ENCODE results near the gene ELFN2.

ELFN2 gene

DNA sequence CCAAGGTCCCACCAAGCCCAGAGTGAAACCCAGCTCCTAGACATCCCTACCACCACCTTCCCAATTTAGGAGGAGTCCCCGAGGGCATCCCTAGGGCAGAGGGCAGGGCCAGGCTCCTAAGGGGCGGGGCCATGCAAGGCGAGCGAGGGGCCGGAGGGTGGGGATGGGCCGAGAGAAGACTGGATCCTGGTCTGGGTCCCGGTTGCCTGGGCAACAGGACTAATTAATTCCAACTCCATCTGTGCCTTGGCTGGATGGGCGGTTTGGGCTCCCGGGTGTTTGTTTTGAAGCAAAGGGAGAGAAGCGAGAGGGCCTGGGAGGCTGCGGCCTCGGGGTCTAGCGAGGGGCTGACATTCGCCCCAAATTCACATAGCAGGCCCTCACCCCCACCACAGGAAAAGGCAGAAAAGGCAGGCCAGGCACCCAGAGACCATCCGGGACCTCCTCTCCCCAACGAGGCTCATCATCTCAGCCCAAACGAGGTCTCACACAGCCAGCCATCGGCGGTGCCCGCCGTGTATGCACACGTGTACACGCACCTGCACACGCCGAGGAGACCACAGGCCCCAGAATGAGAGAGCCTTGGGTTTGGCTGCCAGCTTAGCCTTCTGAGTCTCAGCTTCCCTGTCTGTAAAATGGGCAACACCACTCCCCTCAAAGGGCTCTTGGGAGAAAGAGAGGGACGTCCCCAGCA, 23.9 kb downstream of the ELFN2 start:
- Histone ChIP-seq H3K9ac (ENCODE audit: low read length) (no peak overlapping the region), H3K4me1 (ENCODE audit: control insufficient read depth in 1 of 2, insufficient read depth in 2 of 2, low read length in 2 of 2) (peaks cover 0 to 2% of the 10 kb centered on the region in 2 experiments), H3K4me2 (ENCODE audit: low read length) (no peak overlapping the region), H4K91ac (ENCODE audit: low read depth, low read length) (no peak overlapping the region), H3K4ac (ENCODE audit: low read depth, low read length) (no peak overlapping the region), H3K23ac (ENCODE audit: low read length) (no peak overlapping the region), H3K27ac (ENCODE audit: low read depth, low read length) (no peak overlapping the region), H2BK120ac (ENCODE audit: insufficient read depth, low read length, poor library complexity) (no peak overlapping the region), H3K79me2 (ENCODE audit: control insufficient read depth, insufficient read depth, low read length, poor library complexity) (no peaks in the 10 kb centered on the region), H3K79me1 (ENCODE audit: low read length) (no peaks in the 10 kb centered on the region), H3K14ac (ENCODE audit: low read length) (no peak overlapping the region), H2BK12ac (ENCODE audit: low read length) (no peak overlapping the region), H3K9me3 (ENCODE audit: insufficient read depth, low read depth, low read length) (no peaks in the 10 kb centered on the region), H3K18ac (ENCODE audit: low read length) (no peak overlapping the region), H2AK5ac (ENCODE audit: low read length) (no peak overlapping the region), H2AFZ (ENCODE audit: insufficient read depth, low read length, poor library complexity) (no peak overlapping the region), H4K8ac (ENCODE audit: low read depth, low read length) (no peak overlapping the region), H2BK5ac (ENCODE audit: low read depth, low read length, poor library complexity) (no peak overlapping the region), H3K4me3 (ENCODE audit: low read depth, low read length) (no peak overlapping the region), H3K27me3 (ENCODE audit: insufficient read depth, low read length) (no peaks in the 10 kb centered on the region), H4K12ac (ENCODE audit: low read depth, low read length) (no peak overlapping the region), H3K36me3 (ENCODE audit: control insufficient read depth in 1 of 2, insufficient read depth in 2 of 2, low read length in 2 of 2) (no peaks in the 10 kb centered on the region)
- WGBS (ENCODE audit: extremely low coverage, insufficient coverage, insufficient read length) = no CpG with 5 or more reads among the region's 26 CpGs
- DNase-seq = no peak

- Histone ChIP-seq H4K12ac (ENCODE audit: low read depth, low read length) (no peak overlapping the region), H4K91ac (ENCODE audit: low read depth, low read length) (no peak overlapping the region), H3K18ac (ENCODE audit: low read length) (no peak overlapping the region), H3K9me3 (ENCODE audit: insufficient read depth, low read depth, low read length) (peaks cover 2% of the 10 kb centered on the region), H3K27ac (ENCODE audit: low read depth, low read length) (no peak overlapping the region), H2BK120ac (ENCODE audit: insufficient read depth, low read length, poor library complexity) (no peak overlapping the region), H4K8ac (ENCODE audit: low read depth, low read length) (no peak overlapping the region), H3K4ac (ENCODE audit: low read depth, low read length) (no peak overlapping the region), H3K4me2 (ENCODE audit: low read length) (no peak overlapping the region), H2AFZ (ENCODE audit: insufficient read depth, low read length, poor library complexity) (no peak overlapping the region), H2BK5ac (ENCODE audit: low read depth, low read length, poor library complexity) (no peak overlapping the region), H3K9ac (ENCODE audit: low read length) (no peak overlapping the region), H3K14ac (ENCODE audit: low read length) (no peak overlapping the region), H3K4me3 (ENCODE audit: low read depth, low read length) (no peak overlapping the region), H3K79me2 (ENCODE audit: control insufficient read depth, insufficient read depth, low read length, poor library complexity) (no peaks in the 10 kb centered on the region), H3K79me1 (ENCODE audit: low read length) (no peaks in the 10 kb centered on the region), H3K4me1 (ENCODE audit: control insufficient read depth in 1 of 2, insufficient read depth in 2 of 2, low read length in 2 of 2) (peaks cover 0 to 2% of the 10 kb centered on the region in 2 experiments), H3K36me3 (ENCODE audit: control insufficient read depth in 1 of 2, insufficient read depth in 2 of 2, low read length in 2 of 2) (no peaks in the 10 kb centered on the region), H2BK12ac (ENCODE audit: low read length) (no peak overlapping the region), H3K23ac (ENCODE audit: low read length) (no peak overlapping the region), H2AK5ac (ENCODE audit: low read length) (no peak overlapping the region), H3K27me3 (ENCODE audit: insufficient read depth, low read length) (no peaks in the 10 kb centered on the region)
- no peak for DNase-seq
- no CpG with 5 or more reads among the region's 10 CpGs for WGBS (ENCODE audit: extremely low coverage, insufficient coverage, insufficient read length)
These were observed 25.1 kb downstream of the ELFN2 start for GRCh38 chr22:37402184-37402506.

DNA sequence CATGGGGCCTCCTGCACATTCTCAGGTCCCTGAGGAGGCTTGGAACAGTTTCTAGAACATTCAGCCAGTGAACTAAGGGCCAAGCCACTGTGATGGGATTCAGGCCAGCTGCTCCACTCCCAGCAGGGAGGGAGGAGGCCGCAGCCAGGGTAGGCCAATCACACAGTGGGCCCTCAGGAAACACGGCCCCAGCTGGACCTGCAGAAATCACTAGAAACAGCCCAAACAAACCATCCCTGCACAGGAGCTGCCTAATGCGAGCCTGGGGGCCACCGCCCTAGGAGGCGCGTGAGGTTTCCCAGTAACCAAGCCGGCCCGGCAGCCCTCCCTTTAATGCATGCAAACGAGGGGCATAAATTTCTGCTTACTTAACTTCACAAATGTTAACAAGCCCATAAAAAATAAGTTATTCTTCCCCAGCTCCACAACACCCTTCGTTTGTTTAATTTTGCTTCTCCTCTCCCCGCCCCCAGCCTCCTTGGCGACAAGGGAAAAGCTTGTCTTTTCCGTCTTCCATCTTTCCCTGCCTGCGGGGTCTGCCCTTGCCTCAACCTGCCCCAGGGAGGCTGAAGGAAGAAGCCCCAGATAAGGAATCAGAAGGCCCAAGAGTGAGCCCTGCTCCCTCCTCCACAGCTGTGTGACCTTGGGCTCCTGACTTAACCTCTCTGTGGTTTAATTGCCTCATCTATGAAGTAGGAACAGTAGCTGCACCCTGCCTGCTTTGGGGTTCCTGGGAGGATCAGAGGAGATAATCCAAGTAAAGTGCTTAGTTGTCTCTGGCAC, 25.7 kb downstream of the ELFN2 start:
- no peaks in the 10 kb centered on the region for H3K27me3 ChIP-seq (ENCODE audit: insufficient read depth, low read length)
- H2AK5ac ChIP-seq (ENCODE audit: low read length) = no peak overlapping the region
- no peak overlapping the region for H4K91ac ChIP-seq (ENCODE audit: low read depth, low read length)
- H3K27ac ChIP-seq (ENCODE audit: low read depth, low read length) = no peak overlapping the region
- WGBS (ENCODE audit: extremely low coverage, insufficient coverage, insufficient read length) = no CpG with 5 or more reads among the region's 14 CpGs
- no peak overlapping the region for H3K14ac ChIP-seq (ENCODE audit: low read length)
- H2BK120ac ChIP-seq (ENCODE audit: insufficient read depth, low read length, poor library complexity) = no peak overlapping the region
- no peaks in the 10 kb centered on the region for H3K79me2 ChIP-seq (ENCODE audit: control insufficient read depth, insufficient read depth, low read length, poor library complexity)
- H4K8ac ChIP-seq (ENCODE audit: low read depth, low read length) = no peak overlapping the region
- no peak overlapping the region for H4K12ac ChIP-seq (ENCODE audit: low read depth, low read length)
- peaks cover 0 to 2% of the 10 kb centered on the region in 2 experiments for H3K4me1 ChIP-seq (ENCODE audit: control insufficient read depth in 1 of 2, insufficient read depth in 2 of 2, low read length in 2 of 2)
- H3K4me3 ChIP-seq (ENCODE audit: low read depth, low read length) = no peak overlapping the region
- H2BK12ac ChIP-seq (ENCODE audit: low read length) = no peak overlapping the region
- no peak overlapping the region for H3K9ac ChIP-seq (ENCODE audit: low read length)
- no peak overlapping the region for H3K4me2 ChIP-seq (ENCODE audit: low read length)
- H3K4ac ChIP-seq (ENCODE audit: low read depth, low read length) = no peak overlapping the region
- DNase-seq = no peak
- H3K79me1 ChIP-seq (ENCODE audit: low read length) = no peaks in the 10 kb centered on the region
- no peaks in the 10 kb centered on the region for H3K36me3 ChIP-seq (ENCODE audit: control insufficient read depth in 1 of 2, insufficient read depth in 2 of 2, low read length in 2 of 2)
- H2BK5ac ChIP-seq (ENCODE audit: low read depth, low read length, poor library complexity) = no peak overlapping the region
- H3K9me3 ChIP-seq (ENCODE audit: insufficient read depth, low read depth, low read length) = peaks cover 2% of the 10 kb centered on the region
- no peak overlapping the region for H3K23ac ChIP-seq (ENCODE audit: low read length)
- H2AFZ ChIP-seq (ENCODE audit: insufficient read depth, low read length, poor library complexity) = no peak overlapping the region
- no peak overlapping the region for H3K18ac ChIP-seq (ENCODE audit: low read length)

GRCh38 chr22:37400719-37401118, 26.6 kb downstream of the ELFN2 start:
- Histone ChIP-seq H3K27me3 (ENCODE audit: insufficient read depth, low read length) (no peaks in the 10 kb centered on the region), H3K23ac (ENCODE audit: low read length) (no peak overlapping the region), H3K36me3 (ENCODE audit: control insufficient read depth in 1 of 2, insufficient read depth in 2 of 2, low read length in 2 of 2) (no peaks in the 10 kb centered on the region), H3K27ac (ENCODE audit: low read depth, low read length) (no peak overlapping the region), H3K79me1 (ENCODE audit: low read length) (no peaks in the 10 kb centered on the region), H3K4me2 (ENCODE audit: low read length) (no peak overlapping the region), H2BK12ac (ENCODE audit: low read length) (no peak overlapping the region), H3K79me2 (ENCODE audit: control insufficient read depth, insufficient read depth, low read length, poor library complexity) (no peaks in the 10 kb centered on the region), H3K18ac (ENCODE audit: low read length) (no peak overlapping the region), H3K9ac (ENCODE audit: low read length) (no peak overlapping the region), H3K4me1 (ENCODE audit: control insufficient read depth in 1 of 2, insufficient read depth in 2 of 2, low read length in 2 of 2) (peaks cover 0 to 2% of the 10 kb centered on the region in 2 experiments), H2AFZ (ENCODE audit: insufficient read depth, low read length, poor library complexity) (no peak overlapping the region), H4K8ac (ENCODE audit: low read depth, low read length) (no peak overlapping the region), H3K14ac (ENCODE audit: low read length) (no peak overlapping the region), H4K91ac (ENCODE audit: low read depth, low read length) (no peak overlapping the region), H2BK5ac (ENCODE audit: low read depth, low read length, poor library complexity) (no peak overlapping the region), H4K12ac (ENCODE audit: low read depth, low read length) (no peak overlapping the region), H3K4ac (ENCODE audit: low read depth, low read length) (no peak overlapping the region), H3K4me3 (ENCODE audit: low read depth, low read length) (no peak overlapping the region), H2AK5ac (ENCODE audit: low read length) (no peak overlapping the region), H2BK120ac (ENCODE audit: insufficient read depth, low read length, poor library complexity) (no peak overlapping the region), H3K9me3 (ENCODE audit: insufficient read depth, low read depth, low read length) (peaks cover 2% of the 10 kb centered on the region)
- DNase-seq = no peak
- WGBS (ENCODE audit: extremely low coverage, insufficient coverage, insufficient read length) = no CpG with 5 or more reads among the region's 11 CpGs

Data from trophoblast cell (in vitro differentiated cells and primary cell).